H9 (cell line): ENCODE data around the gene CRY2. TPM values are rescaled to one million over a fixed set of nuclear protein-coding genes. Genes with fewer than 3 reads are reported as not detected.

Source experiments
- DNase-seq: peaks from one replicate; pipeline ENCODE4 v3.0.0-alpha.2; 2017
- H2AFZ ChIP-seq: one replicate; pipeline ENCODE4 v1.6.1; 2013; ENCODE audit warnings: mild to moderate bottlenecking, low read length, control low read depth, moderate library complexity
- H2AK5ac ChIP-seq: 2 replicates; pipeline ENCODE4 v1.6.1; 2013; ENCODE audit warnings: low read length, control low read depth, mixed read lengths; ENCODE audit not compliant: insufficient read length
- H2BK120ac ChIP-seq: one replicate; pipeline ENCODE4 v1.6.1; 2013; ENCODE audit warnings: low read depth, mild to moderate bottlenecking, low read length, control low read depth, inconsistent platforms; ENCODE audit not compliant: poor library complexity, severe bottlenecking
- H2BK12ac ChIP-seq: 2 replicates; pipeline ENCODE4 v1.6.1; 2013; ENCODE audit warnings: low read length, control low read depth, mixed read lengths, low read depth; ENCODE audit not compliant: insufficient read length
- H2BK15ac ChIP-seq: 2 replicates; pipeline ENCODE4 v1.6.1; 2013; ENCODE audit warnings: low read depth, low read length, control low read depth
- H2BK20ac ChIP-seq: one replicate; pipeline ENCODE4 v1.6.1; 2013; ENCODE audit warnings: low read depth, mild to moderate bottlenecking, low read length, control low read depth, inconsistent platforms; ENCODE audit not compliant: poor library complexity, severe bottlenecking
- H2BK5ac ChIP-seq: 2 replicates; pipeline ENCODE4 v1.6.1; 2013; ENCODE audit warnings: low read length, control low read depth, mixed read lengths; ENCODE audit not compliant: insufficient read length
- H3K14ac ChIP-seq: 2 replicates; pipeline ENCODE4 v1.6.1; 2013; ENCODE audit warnings: low read length, control low read depth; ENCODE audit not compliant: insufficient read depth
- H3K18ac ChIP-seq: 2 replicates; pipeline ENCODE4 v1.6.1; 2013; ENCODE audit warnings: low read depth, mild to moderate bottlenecking, mixed read lengths, low read length, control low read depth; ENCODE audit not compliant: insufficient read length
- H3K23ac ChIP-seq: 2 replicates; pipeline ENCODE4 v1.6.1; 2013; ENCODE audit warnings: low read length, control low read depth, mixed read lengths, low read depth; ENCODE audit not compliant: insufficient read length
- H3K23me2 ChIP-seq: 2 replicates; pipeline ENCODE4 v1.6.1; 2013; ENCODE audit warnings: low read depth, mild to moderate bottlenecking, mixed read lengths, low read length, control low read depth; ENCODE audit not compliant: insufficient read length, poor library complexity, severe bottlenecking
- H3K27ac ChIP-seq: 2 replicates; pipeline ENCODE4 v1.5.1; 2013; ENCODE audit warnings: low read length, control low read depth, mixed read lengths, low read depth; ENCODE audit not compliant: insufficient read length
- H3K27me3 ChIP-seq: 2 replicates; pipeline ENCODE4 v1.6.1; 2013; ENCODE audit warnings: low read length, control low read depth, inconsistent platforms; ENCODE audit not compliant: insufficient read depth
- H3K4ac ChIP-seq: 2 replicates; pipeline ENCODE4 v1.6.1; 2013; ENCODE audit warnings: low read depth, mild to moderate bottlenecking, control low read depth, inconsistent platforms, low read length, moderate library complexity
- H3K4me1 ChIP-seq: 2 replicates; pipeline ENCODE4 v1.6.1; 2013; ENCODE audit warnings: low read length, control low read depth, inconsistent platforms; ENCODE audit not compliant: insufficient read depth
- H3K4me2 ChIP-seq: 2 replicates; pipeline ENCODE4 v1.6.1; 2013; ENCODE audit warnings: low read length, control low read depth, mixed read lengths; ENCODE audit not compliant: insufficient read length, insufficient read depth
- H3K56ac ChIP-seq: 2 replicates; pipeline ENCODE4 v1.6.1; 2013; ENCODE audit warnings: low read depth, mild to moderate bottlenecking, mixed read lengths, low read length, control low read depth; ENCODE audit not compliant: insufficient read length
- H3K79me1 ChIP-seq: 2 replicates; pipeline ENCODE4 v1.6.1; 2013; ENCODE audit warnings: low read depth, mild to moderate bottlenecking, moderate library complexity, low read length, control low read depth, inconsistent platforms; ENCODE audit not compliant: insufficient read depth, poor library complexity, severe bottlenecking
- H3K79me2 ChIP-seq: 2 replicates; pipeline ENCODE4 v1.6.1; 2013; ENCODE audit warnings: low read length, control low read depth, inconsistent platforms; ENCODE audit not compliant: insufficient read depth
- H3K9ac ChIP-seq: 2 replicates; pipeline ENCODE4 v1.6.1; 2013; ENCODE audit warnings: low read length, control low read depth, mixed read lengths; ENCODE audit not compliant: insufficient read length; ENCODE audit errors: extremely low read depth
- H3K9me3 ChIP-seq: one replicate; pipeline ENCODE4 v1.6.1; 2013; ENCODE audit warnings: low read depth, low read length, inconsistent platforms; ENCODE audit not compliant: control insufficient read depth
- H3T11ph ChIP-seq: one replicate; pipeline ENCODE4 v1.6.1; 2013; ENCODE audit warnings: mild to moderate bottlenecking, low read length, control low read depth, inconsistent platforms
- H4K20me1 ChIP-seq: one replicate; pipeline ENCODE4 v1.6.1; 2013; ENCODE audit not compliant: control insufficient read depth, insufficient read length, insufficient read depth
- H4K5ac ChIP-seq: 2 replicates; pipeline ENCODE4 v1.6.1; 2013; ENCODE audit warnings: low read depth, mild to moderate bottlenecking, mixed read lengths, low read length, control low read depth; ENCODE audit not compliant: insufficient read length
- H4K8ac ChIP-seq: replicated peaks from 2 replicates; pipeline ENCODE4 v1.6.1; 2013; ENCODE audit warnings: low read length, control low read depth, mixed read lengths, low read depth; ENCODE audit not compliant: insufficient read length
- H4K91ac ChIP-seq: 2 replicates; pipeline ENCODE4 v1.6.1; 2013; ENCODE audit warnings: low read depth, mild to moderate bottlenecking, moderate library complexity, mixed read lengths, low read length, control low read depth; ENCODE audit not compliant: insufficient read length
- H3K27ac Mint-ChIP-seq, 3 experiments: 2 replicates in 2 of 3; 3 replicates in 1 of 3; pipeline ENCODE4 v1.8.0; 2020 to 2021; ENCODE audit warnings: mixed read lengths in 3 of 3, mild to moderate bottlenecking in 1 of 3, moderate library complexity in 1 of 3
- H3K27me3 Mint-ChIP-seq: 2 replicates; pipeline ENCODE4 v1.8.0; 2021; ENCODE audit warnings: low read depth, mild to moderate bottlenecking, moderate library complexity, mixed read lengths
- H3K36me3 Mint-ChIP-seq, 3 experiments: 2 replicates in 2 of 3; 3 replicates in 1 of 3; pipeline ENCODE4 v1.8.0; 2020 to 2021; ENCODE audit warnings: low read depth in 3 of 3, mixed read lengths in 3 of 3; ENCODE audit not compliant: insufficient read depth in 1 of 3
- H3K4me1 Mint-ChIP-seq, 2 experiments: 2 replicates each; pipeline ENCODE4 v1.8.0; 2020; ENCODE audit warnings: mixed read lengths in 2 of 2
- H3K4me3 Mint-ChIP-seq, 2 experiments: 2 replicates in 1 of 2; 3 replicates in 1 of 2; pipeline ENCODE4 v1.8.0; 2020 to 2021; ENCODE audit warnings: mild to moderate bottlenecking in 2 of 2, mixed read lengths in 2 of 2, moderate library complexity in 1 of 2
- H3K9me3 Mint-ChIP-seq, 2 experiments: 2 replicates in 1 of 2; 3 replicates in 1 of 2; pipeline ENCODE4 v1.8.0; 2020; ENCODE audit warnings: mild to moderate bottlenecking in 2 of 2, mixed read lengths in 2 of 2, moderate library complexity in 1 of 2
- CTCF ChIP-seq: fragments of 200-600 bp; sonication (generic); conservative IDR thresholded peaks from 3 replicates; pipeline ENCODE4 v1.8.0; 2021; ENCODE audit warnings: antibody characterized with exemption, mild to moderate bottlenecking
- WGBS: extraction: QIAGEN DNeasy Blood & Tissue Kit; methylation state at CpG from one replicate; pipeline ENCODE4 v1.1.7; 2013; ENCODE audit warnings: missing lambda C conversion rate, low lambda C conversion rate, mixed read lengths; ENCODE audit not compliant: insufficient read length; ENCODE audit errors: extremely low coverage; 5-methylcytosine and 5-hydroxymethylcytosine counted together
- total RNA-seq: library from RNA; stranded (reverse); gene quantifications from 2 replicates; pipeline ENCODE4 v1.2.1, GENCODE V29; 2021

CRY2 gene
- total RNA-seq, 1 experiment from 2014 or later = 14.4 TPM

- Histone ChIP-seq H3K79me2 (no peaks in the 10 kb centered on the region), H3K9ac (no peak overlapping the region), H3T11ph (no peak overlapping the region), H3K23me2 (no peaks in the 10 kb centered on the region), H2AFZ (no peak overlapping the region), H2BK20ac (no peak overlapping the region), H4K8ac (no peak overlapping the region), H4K91ac (no peak overlapping the region), H3K23ac (no peak overlapping the region), H4K20me1 (no peaks in the 10 kb centered on the region), H2BK120ac (no peak overlapping the region), H4K5ac (no peak overlapping the region), H3K18ac (no peak overlapping the region), H3K9me3 (no peaks in the 10 kb centered on the region), H3K27ac (no peak overlapping the region), H3K4me1 (peaks cover 2% of the 10 kb centered on the region; the same call in 1 of the 2 replicates), H3K4ac (no peak overlapping the region), H3K4me2 (no peak overlapping the region), H3K79me1 (no peaks in the 10 kb centered on the region), H3K56ac (no peak overlapping the region), H2AK5ac (no peak overlapping the region), H2BK5ac (no peak overlapping the region), H2BK15ac (no peak overlapping the region), H3K27me3 (no peaks in the 10 kb centered on the region), H2BK12ac (no peak overlapping the region), H3K14ac (no peak overlapping the region)
- no peak for DNase-seq
- peaks cover 0 to 7% (median 0%) of the 10 kb centered on the region in 3 experiments; a peak in 3 of 7 replicates for H3K36me3 Mint-ChIP-seq
- peaks cover 3% of the 10 kb centered on the region; the same call in 1 of the 2 replicates for H3K27me3 Mint-ChIP-seq
- no peak overlapping the region for H3K27ac Mint-ChIP-seq
- no CpG with 5 or more reads among the region's 9 CpGs for WGBS
- H3K4me1 Mint-ChIP-seq = peaks cover 26 to 32% of the 10 kb centered on the region in 2 experiments
- H3K4me3 Mint-ChIP-seq = no peak overlapping the region
- H3K9me3 Mint-ChIP-seq = no peaks in the 10 kb centered on the region; a peak in 1 of 5 replicates
- TF ChIP-seq CTCF = no peak
Observed at GRCh38 chr11:45889966-45890365, 42.7 kb downstream of the CRY2 start.
